Spleen (tissue), 7 donors: ENCODE data around the gene DAW1.

Source experiments
- CTCF ChIP-seq, 11 experiments: fragments of 200-600 bp in 7 of 11; fragments of 450-650 bp in 4 of 11; sonication (generic) in 4 of 11; IDR thresholded peaks in 8 of 11; conservative IDR thresholded peaks in 3 of 11; 1 replicate in 7 of 11; 2 replicates in 4 of 11; pipeline versions ENCODE4 v1.4.0 to v1.8.0; 2016 to 2021; ENCODE audit warnings: antibody characterized with exemption in 11 of 11, inconsistent platforms in 4 of 11, mild to moderate bottlenecking in 1 of 11
- POLR2A ChIP-seq, 3 donors: fragments of 450-650 bp; IDR thresholded peaks; one replicate each; pipeline ENCODE4 v1.5.1; 2017; ENCODE audit warnings: antibody characterized with exemption in 3 of 3, mild to moderate bottlenecking in 1 of 3
- POLR2AphosphoS5 ChIP-seq, 3 donors: sonication (generic); formaldehyde crosslinking; IDR thresholded peaks; one replicate each; pipeline ENCODE4 v1.5.1; 2017; ENCODE audit warnings: antibody characterized with exemption in 3 of 3
- donor health status: DM: no; HTN: no; CAD: no; lungs with moderate emphysema.
- donor health status: DM: no; HTN: no; CAD: no.
- donor health status: DM: no; HTN: no; CAD: no.

DNA sequence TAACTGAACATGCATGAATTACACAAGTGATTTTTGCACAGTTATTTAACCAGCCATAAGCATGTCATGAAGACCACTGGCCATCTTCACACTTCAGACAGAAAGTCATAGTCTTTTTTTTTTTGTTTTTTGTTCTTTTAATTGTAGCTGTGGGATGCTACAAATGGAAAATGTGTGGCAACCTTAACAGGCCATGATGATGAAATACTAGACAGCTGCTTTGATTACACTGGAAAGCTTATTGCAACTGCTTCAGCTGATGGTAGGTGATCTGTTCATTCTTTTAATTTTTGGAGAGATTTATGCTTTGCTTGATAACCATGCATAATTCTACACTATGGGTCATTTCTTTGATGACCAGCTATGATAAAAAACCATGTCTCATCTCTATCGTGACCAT lies 35.6 kb downstream of the DAW1 start:
- TF ChIP-seq CTCF (IDR thresholded peaks at IDR 0.05 in 8 of 11, conservative IDR thresholded peaks at IDR 0.05 in 3 of 11) (no peak), POLR2A (IDR thresholded peaks at IDR 0.05) (no peak), POLR2AphosphoS5 (IDR thresholded peaks at IDR 0.05) (no peak)
